Measurements from ENCODE around the gene PCGF3.

Gene PCGF3

GRCh38 chr4:789571-790465 is 84.2 kb downstream of the PCGF3 start:
- TF ChIP-seq ZNF565 (CRISPR knock-in tag; conservative IDR thresholded peaks at IDR 0.05; ENCODE audit: low read depth), result no peak
- TF ChIP-seq OSR1 (CRISPR knock-in tag; IDR thresholded peaks at IDR 0.05), result no peak
- no peak for TF ChIP-seq ISL1 (CRISPR knock-in tag; IDR thresholded peaks at IDR 0.05)
- no peak for TF ChIP-seq SNAI2 (CRISPR knock-in tag; IDR thresholded peaks at IDR 0.05)
- no peak for TF ChIP-seq ESRRG (CRISPR knock-in tag; IDR thresholded peaks at IDR 0.05)
- no peak for TF ChIP-seq TOX (CRISPR knock-in tag; IDR thresholded peaks at IDR 0.05; ENCODE audit: borderline replicate concordance)
- TF ChIP-seq PATZ1 (CRISPR knock-in tag; IDR thresholded peaks at IDR 0.05; ENCODE audit: borderline replicate concordance), result no peak
- no peak for TF ChIP-seq ZNF70 (CRISPR knock-in tag; IDR thresholded peaks at IDR 0.05)
- TF ChIP-seq RARB (CRISPR knock-in tag; IDR thresholded peaks at IDR 0.05), result no peak
- no peak for TF ChIP-seq BACH2 (CRISPR knock-in tag; IDR thresholded peaks at IDR 0.05; ENCODE audit: borderline replicate concordance)
- TF ChIP-seq ZFP3 (CRISPR knock-in tag; IDR thresholded peaks at IDR 0.05), result no peak
- TF ChIP-seq ZNF8 (CRISPR knock-in tag; IDR thresholded peaks at IDR 0.05), result no peak
- no peak for TF ChIP-seq POU6F1 (CRISPR knock-in tag; IDR thresholded peaks at IDR 0.05; ENCODE audit: borderline replicate concordance, low read depth)
- TF ChIP-seq, protein P1, sequence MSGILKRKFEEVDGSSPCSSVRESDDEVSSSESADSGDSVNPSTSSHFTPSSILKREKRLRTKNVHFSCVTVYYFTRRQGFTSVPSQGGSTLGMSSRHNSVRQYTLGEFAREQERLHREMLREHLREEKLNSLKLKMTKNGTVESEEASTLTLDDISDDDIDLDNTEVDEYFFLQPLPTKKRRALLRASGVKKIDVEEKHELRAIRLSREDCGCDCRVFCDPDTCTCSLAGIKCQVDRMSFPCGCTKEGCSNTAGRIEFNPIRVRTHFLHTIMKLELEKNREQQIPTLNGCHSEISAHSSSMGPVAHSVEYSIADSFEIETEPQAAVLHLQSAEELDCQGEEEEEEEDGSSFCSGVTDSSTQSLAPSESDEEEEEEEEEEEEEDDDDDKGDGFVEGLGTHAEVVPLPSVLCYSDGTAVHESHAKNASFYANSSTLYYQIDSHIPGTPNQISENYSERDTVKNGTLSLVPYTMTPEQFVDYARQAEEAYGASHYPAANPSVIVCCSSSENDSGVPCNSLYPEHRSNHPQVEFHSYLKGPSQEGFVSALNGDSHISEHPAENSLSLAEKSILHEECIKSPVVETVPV (CRISPR knock-in tag; IDR thresholded peaks at IDR 0.05), result no peak
- TF ChIP-seq ARNTL (CRISPR knock-in tag; IDR thresholded peaks at IDR 0.05; ENCODE audit: borderline replicate concordance, low read depth), result no peak
- TF ChIP-seq TCF4 (CRISPR knock-in tag; IDR thresholded peaks at IDR 0.05; ENCODE audit: borderline replicate concordance), result no peak
- TF ChIP-seq, protein P2, sequence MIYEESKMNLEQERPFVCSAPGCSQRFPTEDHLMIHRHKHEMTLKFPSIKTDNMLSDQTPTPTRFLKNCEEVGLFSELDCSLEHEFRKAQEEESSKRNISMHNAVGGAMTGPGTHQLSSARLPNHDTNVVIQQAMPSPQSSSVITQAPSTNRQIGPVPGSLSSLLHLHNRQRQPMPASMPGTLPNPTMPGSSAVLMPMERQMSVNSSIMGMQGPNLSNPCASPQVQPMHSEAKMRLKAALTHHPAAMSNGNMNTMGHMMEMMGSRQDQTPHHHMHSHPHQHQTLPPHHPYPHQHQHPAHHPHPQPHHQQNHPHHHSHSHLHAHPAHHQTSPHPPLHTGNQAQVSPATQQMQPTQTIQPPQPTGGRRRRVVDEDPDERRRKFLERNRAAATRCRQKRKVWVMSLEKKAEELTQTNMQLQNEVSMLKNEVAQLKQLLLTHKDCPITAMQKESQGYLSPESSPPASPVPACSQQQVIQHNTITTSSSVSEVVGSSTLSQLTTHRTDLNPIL (CRISPR knock-in tag; IDR thresholded peaks at IDR 0.05; ENCODE audit: low read depth), result no peak
- peak; percentile 10; the same call in 1 of the 3 replicates for ATAC-seq

GRCh38 chr4:790466-790820 is 84.8 kb downstream of the PCGF3 start:
- ATAC-seq, result no peak
- TF ChIP-seq ZNF8 (CRISPR knock-in tag; IDR thresholded peaks at IDR 0.05) (no peak), ZFP30 (CRISPR knock-in tag; IDR thresholded peaks at IDR 0.05) (no peak), ARNTL (CRISPR knock-in tag; IDR thresholded peaks at IDR 0.05; ENCODE audit: borderline replicate concordance, low read depth) (no peak), PATZ1 (CRISPR knock-in tag; IDR thresholded peaks at IDR 0.05; ENCODE audit: borderline replicate concordance) (no peak), RARB (CRISPR knock-in tag; IDR thresholded peaks at IDR 0.05) (no peak), ZC3H10 (CRISPR knock-in tag; IDR thresholded peaks at IDR 0.05) (no peak), SNAI2 (CRISPR knock-in tag; IDR thresholded peaks at IDR 0.05) (no peak)
- TF ChIP-seq, protein P3, sequence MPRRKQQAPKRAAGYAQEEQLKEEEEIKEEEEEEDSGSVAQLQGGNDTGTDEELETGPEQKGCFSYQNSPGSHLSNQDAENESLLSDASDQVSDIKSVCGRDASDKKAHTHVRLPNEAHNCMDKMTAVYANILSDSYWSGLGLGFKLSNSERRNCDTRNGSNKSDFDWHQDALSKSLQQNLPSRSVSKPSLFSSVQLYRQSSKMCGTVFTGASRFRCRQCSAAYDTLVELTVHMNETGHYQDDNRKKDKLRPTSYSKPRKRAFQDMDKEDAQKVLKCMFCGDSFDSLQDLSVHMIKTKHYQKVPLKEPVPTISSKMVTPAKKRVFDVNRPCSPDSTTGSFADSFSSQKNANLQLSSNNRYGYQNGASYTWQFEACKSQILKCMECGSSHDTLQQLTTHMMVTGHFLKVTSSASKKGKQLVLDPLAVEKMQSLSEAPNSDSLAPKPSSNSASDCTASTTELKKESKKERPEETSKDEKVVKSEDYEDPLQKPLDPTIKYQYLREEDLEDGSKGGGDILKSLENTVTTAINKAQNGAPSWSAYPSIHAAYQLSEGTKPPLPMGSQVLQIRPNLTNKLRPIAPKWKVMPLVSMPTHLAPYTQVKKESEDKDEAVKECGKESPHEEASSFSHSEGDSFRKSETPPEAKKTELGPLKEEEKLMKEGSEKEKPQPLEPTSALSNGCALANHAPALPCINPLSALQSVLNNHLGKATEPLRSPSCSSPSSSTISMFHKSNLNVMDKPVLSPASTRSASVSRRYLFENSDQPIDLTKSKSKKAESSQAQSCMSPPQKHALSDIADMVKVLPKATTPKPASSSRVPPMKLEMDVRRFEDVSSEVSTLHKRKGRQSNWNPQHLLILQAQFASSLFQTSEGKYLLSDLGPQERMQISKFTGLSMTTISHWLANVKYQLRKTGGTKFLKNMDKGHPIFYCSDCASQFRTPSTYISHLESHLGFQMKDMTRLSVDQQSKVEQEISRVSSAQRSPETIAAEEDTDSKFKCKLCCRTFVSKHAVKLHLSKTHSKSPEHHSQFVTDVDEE (CRISPR knock-in tag; IDR thresholded peaks at IDR 0.05), result no peak
- TF ChIP-seq, protein P1 (CRISPR knock-in tag; IDR thresholded peaks at IDR 0.05), result no peak

Data from SK-N-SH treated with all-trans-retinoic acid at 6 μM for 48 hours (cell line).